ENCODE results near the gene SCPEP1.
A peak's percentile ranks its signal among the peaks of the same experiment; 100 is the strongest.
"Not testable (repeated sequence)": the region's sequence is repeated elsewhere in the genome, so short reads cannot be mapped to it uniquely, and the experiment has no call there.

SCPEP1 gene

GRCh38 chr17:56977673-56978395, at the start of gene SCPEP1:
TSS of gene SCPEP1 (plus strand) at chr17:56978131. CDS start at chr17:56978160, 29 bp downstream.
- peak; percentile 81 for DNase-seq

- no peak for DNase-seq
Measured at GRCh38 chr17:56928586-56928985, 49.3 kb upstream of the SCPEP1 start.

- no peak for DNase-seq
Measured at GRCh38 chr17:56929362-56929969, 48.5 kb upstream of the SCPEP1 start.

- no peak for DNase-seq
Measured at GRCh38 chr17:56930739-56931337, 47.1 kb upstream of the SCPEP1 start.

- DNase-seq, result no peak
Measured at GRCh38 chr17:56933151-56933745, 44.7 kb upstream of the SCPEP1 start.

- DNase-seq, result no peak
Measured at GRCh38 chr17:56933868-56934267, 44.1 kb upstream of the SCPEP1 start.

- no peak for DNase-seq
Measured at GRCh38 chr17:56934280-56934679, 43.7 kb upstream of the SCPEP1 start.

GRCh38 chr17:56935461-56935860, 42.5 kb upstream of the SCPEP1 start:
- no peak for DNase-seq

- DNase-seq, result no peak
Measured at GRCh38 chr17:56936697-56937322, 41.1 kb upstream of the SCPEP1 start.

GRCh38 chr17:56937687-56938086, 40.2 kb upstream of the SCPEP1 start:
- no peak for DNase-seq

- DNase-seq, result not testable (repeated sequence)
Measured at GRCh38 chr17:56938206-56938605, 39.7 kb upstream of the SCPEP1 start.

- DNase-seq, result no peak
Measured at GRCh38 chr17:56939869-56940484, 38.0 kb upstream of the SCPEP1 start.

GRCh38 chr17:56943505-56944125, 34.3 kb upstream of the SCPEP1 start:
- no peak for DNase-seq

- DNase-seq, result no peak
Measured at GRCh38 chr17:56945938-56946505, 31.9 kb upstream of the SCPEP1 start.

- DNase-seq, result no peak
Measured at GRCh38 chr17:56947741-56948140, 30.2 kb upstream of the SCPEP1 start.

- DNase-seq, result no peak
Measured at GRCh38 chr17:56948491-56948890, 29.4 kb upstream of the SCPEP1 start.

- DNase-seq, result no peak
Measured at GRCh38 chr17:56949595-56949994, 28.3 kb upstream of the SCPEP1 start.

- DNase-seq, result no peak
Measured at GRCh38 chr17:56956992-56957391, 20.9 kb upstream of the SCPEP1 start.

GRCh38 chr17:56960596-56961538, 17.1 kb upstream of the SCPEP1 start, which contains the start of gene COIL:
TSS of gene COIL (minus strand) at chr17:56961050. CDS start at chr17:56961019, 31 bp downstream.
- DNase-seq, result peak; percentile 87

- DNase-seq, result not testable (repeated sequence)
Measured at GRCh38 chr17:56965241-56965640, 12.7 kb upstream of the SCPEP1 start.

- DNase-seq, result not testable (repeated sequence)
Measured at GRCh38 chr17:56965681-56966080, 12.2 kb upstream of the SCPEP1 start.

All from NCI-H1436 treated with DMSO at 0.1 percent for 48 hours (cell line).